H9 (cell line): ENCODE data around the gene MTO1. TPM values are rescaled to one million over a fixed set of nuclear protein-coding genes. Genes with fewer than 3 reads are reported as not detected.
"Not testable (repeated sequence)": the region's sequence is repeated elsewhere in the genome, so short reads cannot be mapped to it uniquely, and the experiment has no call there.

Source experiments
- DNase-seq: peaks from one replicate; pipeline ENCODE4 v3.0.0-alpha.2; 2017
- H2AFZ ChIP-seq: one replicate; pipeline ENCODE4 v1.6.1; 2013; ENCODE audit warnings: mild to moderate bottlenecking, low read length, control low read depth, moderate library complexity
- H2AK5ac ChIP-seq: 2 replicates; pipeline ENCODE4 v1.6.1; 2013; ENCODE audit warnings: low read length, control low read depth, mixed read lengths; ENCODE audit not compliant: insufficient read length
- H2BK120ac ChIP-seq: one replicate; pipeline ENCODE4 v1.6.1; 2013; ENCODE audit warnings: low read depth, mild to moderate bottlenecking, low read length, control low read depth, inconsistent platforms; ENCODE audit not compliant: poor library complexity, severe bottlenecking
- H2BK12ac ChIP-seq: 2 replicates; pipeline ENCODE4 v1.6.1; 2013; ENCODE audit warnings: low read length, control low read depth, mixed read lengths, low read depth; ENCODE audit not compliant: insufficient read length
- H2BK15ac ChIP-seq: 2 replicates; pipeline ENCODE4 v1.6.1; 2013; ENCODE audit warnings: low read depth, low read length, control low read depth
- H2BK20ac ChIP-seq: one replicate; pipeline ENCODE4 v1.6.1; 2013; ENCODE audit warnings: low read depth, mild to moderate bottlenecking, low read length, control low read depth, inconsistent platforms; ENCODE audit not compliant: poor library complexity, severe bottlenecking
- H2BK5ac ChIP-seq: 2 replicates; pipeline ENCODE4 v1.6.1; 2013; ENCODE audit warnings: low read length, control low read depth, mixed read lengths; ENCODE audit not compliant: insufficient read length
- H3K14ac ChIP-seq: 2 replicates; pipeline ENCODE4 v1.6.1; 2013; ENCODE audit warnings: low read length, control low read depth; ENCODE audit not compliant: insufficient read depth
- H3K18ac ChIP-seq: 2 replicates; pipeline ENCODE4 v1.6.1; 2013; ENCODE audit warnings: low read depth, mild to moderate bottlenecking, mixed read lengths, low read length, control low read depth; ENCODE audit not compliant: insufficient read length
- H3K23ac ChIP-seq: 2 replicates; pipeline ENCODE4 v1.6.1; 2013; ENCODE audit warnings: low read length, control low read depth, mixed read lengths, low read depth; ENCODE audit not compliant: insufficient read length
- H3K23me2 ChIP-seq: 2 replicates; pipeline ENCODE4 v1.6.1; 2013; ENCODE audit warnings: low read depth, mild to moderate bottlenecking, mixed read lengths, low read length, control low read depth; ENCODE audit not compliant: insufficient read length, poor library complexity, severe bottlenecking
- H3K27ac ChIP-seq: 2 replicates; pipeline ENCODE4 v1.5.1; 2013; ENCODE audit warnings: low read length, control low read depth, mixed read lengths, low read depth; ENCODE audit not compliant: insufficient read length
- H3K27me3 ChIP-seq: 2 replicates; pipeline ENCODE4 v1.6.1; 2013; ENCODE audit warnings: low read length, control low read depth, inconsistent platforms; ENCODE audit not compliant: insufficient read depth
- H3K4ac ChIP-seq: 2 replicates; pipeline ENCODE4 v1.6.1; 2013; ENCODE audit warnings: low read depth, mild to moderate bottlenecking, control low read depth, inconsistent platforms, low read length, moderate library complexity
- H3K4me1 ChIP-seq: 2 replicates; pipeline ENCODE4 v1.6.1; 2013; ENCODE audit warnings: low read length, control low read depth, inconsistent platforms; ENCODE audit not compliant: insufficient read depth
- H3K4me2 ChIP-seq: 2 replicates; pipeline ENCODE4 v1.6.1; 2013; ENCODE audit warnings: low read length, control low read depth, mixed read lengths; ENCODE audit not compliant: insufficient read length, insufficient read depth
- H3K56ac ChIP-seq: 2 replicates; pipeline ENCODE4 v1.6.1; 2013; ENCODE audit warnings: low read depth, mild to moderate bottlenecking, mixed read lengths, low read length, control low read depth; ENCODE audit not compliant: insufficient read length
- H3K79me1 ChIP-seq: 2 replicates; pipeline ENCODE4 v1.6.1; 2013; ENCODE audit warnings: low read depth, mild to moderate bottlenecking, moderate library complexity, low read length, control low read depth, inconsistent platforms; ENCODE audit not compliant: insufficient read depth, poor library complexity, severe bottlenecking
- H3K79me2 ChIP-seq: 2 replicates; pipeline ENCODE4 v1.6.1; 2013; ENCODE audit warnings: low read length, control low read depth, inconsistent platforms; ENCODE audit not compliant: insufficient read depth
- H3K9ac ChIP-seq: 2 replicates; pipeline ENCODE4 v1.6.1; 2013; ENCODE audit warnings: low read length, control low read depth, mixed read lengths; ENCODE audit not compliant: insufficient read length; ENCODE audit errors: extremely low read depth
- H3K9me3 ChIP-seq: one replicate; pipeline ENCODE4 v1.6.1; 2013; ENCODE audit warnings: low read depth, low read length, inconsistent platforms; ENCODE audit not compliant: control insufficient read depth
- H3T11ph ChIP-seq: one replicate; pipeline ENCODE4 v1.6.1; 2013; ENCODE audit warnings: mild to moderate bottlenecking, low read length, control low read depth, inconsistent platforms
- H4K20me1 ChIP-seq: one replicate; pipeline ENCODE4 v1.6.1; 2013; ENCODE audit not compliant: control insufficient read depth, insufficient read length, insufficient read depth
- H4K5ac ChIP-seq: 2 replicates; pipeline ENCODE4 v1.6.1; 2013; ENCODE audit warnings: low read depth, mild to moderate bottlenecking, mixed read lengths, low read length, control low read depth; ENCODE audit not compliant: insufficient read length
- H4K8ac ChIP-seq: replicated peaks from 2 replicates; pipeline ENCODE4 v1.6.1; 2013; ENCODE audit warnings: low read length, control low read depth, mixed read lengths, low read depth; ENCODE audit not compliant: insufficient read length
- H4K91ac ChIP-seq: 2 replicates; pipeline ENCODE4 v1.6.1; 2013; ENCODE audit warnings: low read depth, mild to moderate bottlenecking, moderate library complexity, mixed read lengths, low read length, control low read depth; ENCODE audit not compliant: insufficient read length
- H3K27ac Mint-ChIP-seq, 3 experiments: 2 replicates in 2 of 3; 3 replicates in 1 of 3; pipeline ENCODE4 v1.8.0; 2020 to 2021; ENCODE audit warnings: mixed read lengths in 3 of 3, mild to moderate bottlenecking in 1 of 3, moderate library complexity in 1 of 3
- H3K27me3 Mint-ChIP-seq: 2 replicates; pipeline ENCODE4 v1.8.0; 2021; ENCODE audit warnings: low read depth, mild to moderate bottlenecking, moderate library complexity, mixed read lengths
- H3K36me3 Mint-ChIP-seq, 3 experiments: 2 replicates in 2 of 3; 3 replicates in 1 of 3; pipeline ENCODE4 v1.8.0; 2020 to 2021; ENCODE audit warnings: low read depth in 3 of 3, mixed read lengths in 3 of 3; ENCODE audit not compliant: insufficient read depth in 1 of 3
- H3K4me1 Mint-ChIP-seq, 2 experiments: 2 replicates each; pipeline ENCODE4 v1.8.0; 2020; ENCODE audit warnings: mixed read lengths in 2 of 2
- H3K4me3 Mint-ChIP-seq, 2 experiments: 2 replicates in 1 of 2; 3 replicates in 1 of 2; pipeline ENCODE4 v1.8.0; 2020 to 2021; ENCODE audit warnings: mild to moderate bottlenecking in 2 of 2, mixed read lengths in 2 of 2, moderate library complexity in 1 of 2
- H3K9me3 Mint-ChIP-seq, 2 experiments: 2 replicates in 1 of 2; 3 replicates in 1 of 2; pipeline ENCODE4 v1.8.0; 2020; ENCODE audit warnings: mild to moderate bottlenecking in 2 of 2, mixed read lengths in 2 of 2, moderate library complexity in 1 of 2
- CTCF ChIP-seq: fragments of 200-600 bp; sonication (generic); conservative IDR thresholded peaks from 3 replicates; pipeline ENCODE4 v1.8.0; 2021; ENCODE audit warnings: antibody characterized with exemption, mild to moderate bottlenecking
- WGBS: extraction: QIAGEN DNeasy Blood & Tissue Kit; methylation state at CpG from one replicate; pipeline ENCODE4 v1.1.7; 2013; ENCODE audit warnings: missing lambda C conversion rate, low lambda C conversion rate, mixed read lengths; ENCODE audit not compliant: insufficient read length; ENCODE audit errors: extremely low coverage; 5-methylcytosine and 5-hydroxymethylcytosine counted together
- total RNA-seq: library from RNA; stranded (reverse); gene quantifications from 2 replicates; pipeline ENCODE4 v1.2.1, GENCODE V29; 2021

MTO1 gene
- total RNA-seq, 1 experiment from 2014 or later = 27.8 TPM

GRCh38 chr6:73548458-73549446, 87.2 kb downstream of the MTO1 start:
- H3K79me2 ChIP-seq = no peaks in the 10 kb centered on the region
- H2AFZ ChIP-seq = no peak overlapping the region
- Mint-ChIP-seq H3K9me3 (no peaks in the 10 kb centered on the region; a peak in 2 of 5 replicates), H3K27me3 (no peaks in the 10 kb centered on the region), H3K4me3 (no peak overlapping the region), H3K27ac (peak overlapping the region in 1 of 3 experiments; percentile 65; a peak in 1 of 7 replicates), H3K4me1 (0 out of 4 replicates have a peak, but pooled peaks cover 0 to 3% of the 10 kb centered on the region in 2 experiments), H3K36me3 (no peaks in the 10 kb centered on the region)
- no peak overlapping the region for H3K18ac ChIP-seq
- H2AK5ac ChIP-seq = no peak overlapping the region
- no peak overlapping the region for H2BK15ac ChIP-seq
- H4K91ac ChIP-seq = no peak overlapping the region
- H2BK5ac ChIP-seq = no peak overlapping the region
- no peak overlapping the region for H3K9ac ChIP-seq
- H3K4me1 ChIP-seq = no peaks in the 10 kb centered on the region
- no peak overlapping the region for H4K8ac ChIP-seq
- H2BK120ac ChIP-seq = no peak overlapping the region
- H3K27me3 ChIP-seq = no peaks in the 10 kb centered on the region
- no peak overlapping the region for H3T11ph ChIP-seq
- H3K4me2 ChIP-seq = no peak overlapping the region
- no peak overlapping the region for H3K27ac ChIP-seq
- no peak for TF ChIP-seq CTCF
- no CpG with 5 or more reads among the region's 12 CpGs for WGBS
- no peak overlapping the region for H3K4ac ChIP-seq
- H3K23me2 ChIP-seq = no peaks in the 10 kb centered on the region
- H3K79me1 ChIP-seq = no peaks in the 10 kb centered on the region
- DNase-seq = no peak
- H2BK20ac ChIP-seq = no peak overlapping the region
- no peak overlapping the region for H3K23ac ChIP-seq
- H3K14ac ChIP-seq = no peak overlapping the region
- no peaks in the 10 kb centered on the region for H3K9me3 ChIP-seq
- H2BK12ac ChIP-seq = no peak overlapping the region
- no peaks in the 10 kb centered on the region for H4K20me1 ChIP-seq
- no peak overlapping the region for H4K5ac ChIP-seq
- no peak overlapping the region for H3K56ac ChIP-seq

GRCh38 chr6:73551115-73551514, 89.6 kb downstream of the MTO1 start:
- not testable (repeated sequence) for H2BK5ac ChIP-seq, H3K4me1 Mint-ChIP-seq, H3T11ph ChIP-seq, H3K18ac ChIP-seq, H3K27me3 ChIP-seq, H3K4ac ChIP-seq, H2BK12ac ChIP-seq, H3K27me3 Mint-ChIP-seq, H2BK15ac ChIP-seq, H3K56ac ChIP-seq, H4K20me1 ChIP-seq, H3K9ac ChIP-seq, H4K91ac ChIP-seq, H2AFZ ChIP-seq, H3K4me3 Mint-ChIP-seq, H3K23me2 ChIP-seq, H2AK5ac ChIP-seq, H4K8ac ChIP-seq, H3K14ac ChIP-seq, H3K79me2 ChIP-seq, H4K5ac ChIP-seq, H3K9me3 ChIP-seq, H3K27ac Mint-ChIP-seq, H3K4me2 ChIP-seq, H3K23ac ChIP-seq, H3K27ac ChIP-seq, DNase-seq, H3K9me3 Mint-ChIP-seq, H3K79me1 ChIP-seq, H3K36me3 Mint-ChIP-seq, H2BK120ac ChIP-seq, H2BK20ac ChIP-seq, H3K4me1 ChIP-seq
- WGBS = no CpG with 5 or more reads among the region's 4 CpGs
